Measurements from ENCODE around the gene UBE2N.

UBE2N gene

GRCh38 chr12:93375906-93376305, 65.8 kb downstream of the UBE2N start:
- Histone ChIP-seq H3K9me3 (ENCODE audit: control insufficient read depth, low read depth, low read length) (no peaks in the 10 kb centered on the region), H3K27me3 (ENCODE audit: control insufficient read depth, insufficient read depth, low read length) (no peaks in the 10 kb centered on the region), H3K4me1 (ENCODE audit: control insufficient read depth, low read depth, low read length) (peaks cover 37% of the 10 kb centered on the region), H3K9ac (ENCODE audit: low read length) (no peak overlapping the region), H3K4me3 (ENCODE audit: low read length) (no peak overlapping the region), H3K36me3 (ENCODE audit: control insufficient read depth, low read depth, low read length) (no peaks in the 10 kb centered on the region), H3K27ac (ENCODE audit: low read length) (no peak overlapping the region)

GRCh38 chr12:93373961-93374656, 67.6 kb downstream of the UBE2N start:
- Histone ChIP-seq H3K36me3 (ENCODE audit: control insufficient read depth, low read depth, low read length) (no peaks in the 10 kb centered on the region), H3K4me3 (ENCODE audit: low read length) (no peak overlapping the region), H3K9me3 (ENCODE audit: control insufficient read depth, low read depth, low read length) (no peaks in the 10 kb centered on the region), H3K9ac (ENCODE audit: low read length) (peak overlapping the region; percentile 4), H3K27me3 (ENCODE audit: control insufficient read depth, insufficient read depth, low read length) (no peaks in the 10 kb centered on the region), H3K4me1 (ENCODE audit: control insufficient read depth, low read depth, low read length) (peaks cover 29% of the 10 kb centered on the region), H3K27ac (ENCODE audit: low read length) (no peak overlapping the region)

DNA sequence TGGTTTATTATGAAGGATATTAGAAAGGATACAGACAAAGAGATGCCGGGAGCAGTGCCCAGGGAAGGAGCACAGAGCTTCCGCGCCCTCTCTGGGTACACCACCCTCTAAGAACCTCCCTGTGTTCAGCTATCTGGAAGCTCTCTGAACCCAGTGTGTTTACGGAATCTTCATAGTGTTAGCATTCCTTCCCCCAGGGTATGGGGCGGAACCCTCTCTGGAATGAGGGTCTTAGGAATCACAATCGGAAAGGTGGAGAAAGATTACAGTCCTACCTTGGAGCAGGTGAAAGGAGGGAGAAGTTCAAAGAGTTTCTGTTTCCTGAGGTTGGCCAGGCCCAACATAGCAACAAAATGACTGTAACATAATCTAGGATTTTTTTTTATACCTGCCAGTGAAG, 70.8 kb downstream of the UBE2N start:
- Histone ChIP-seq H3K9me3 (ENCODE audit: control insufficient read depth, low read depth, low read length) (no peaks in the 10 kb centered on the region), H3K27me3 (ENCODE audit: control insufficient read depth, insufficient read depth, low read length) (no peaks in the 10 kb centered on the region), H3K27ac (ENCODE audit: low read length) (no peak overlapping the region), H3K4me1 (ENCODE audit: control insufficient read depth, low read depth, low read length) (peaks cover 15% of the 10 kb centered on the region), H3K4me3 (ENCODE audit: low read length) (no peak overlapping the region), H3K9ac (ENCODE audit: low read length) (no peak overlapping the region), H3K36me3 (ENCODE audit: control insufficient read depth, low read depth, low read length) (no peaks in the 10 kb centered on the region)

DNA sequence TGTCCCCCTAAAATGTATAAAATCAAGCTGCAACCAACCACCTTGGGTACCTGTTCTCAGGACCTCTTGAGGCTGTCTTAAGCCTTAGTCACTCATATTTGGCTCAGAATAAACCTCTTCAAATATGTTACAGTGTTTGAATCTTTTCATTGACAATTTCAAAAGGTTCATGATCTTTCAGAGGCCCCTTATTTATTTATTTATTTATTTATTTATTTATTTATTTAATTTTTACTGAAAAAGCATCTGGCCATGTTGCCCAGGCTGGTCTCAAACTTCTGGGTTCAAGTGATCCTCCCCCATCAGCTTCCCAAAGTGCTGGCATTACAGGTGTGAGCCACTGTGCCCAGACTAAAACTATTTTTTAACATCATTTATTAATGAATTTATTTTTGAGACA, 72.2 kb downstream of the UBE2N start:
- H3K9ac ChIP-seq (ENCODE audit: low read length): no peak overlapping the region
- H3K27ac ChIP-seq (ENCODE audit: low read length): no peak overlapping the region
- peaks cover 14% of the 10 kb centered on the region for H3K4me1 ChIP-seq (ENCODE audit: control insufficient read depth, low read depth, low read length)
- no peak overlapping the region for H3K4me3 ChIP-seq (ENCODE audit: low read length)
- no peaks in the 10 kb centered on the region for H3K9me3 ChIP-seq (ENCODE audit: control insufficient read depth, low read depth, low read length)
- H3K27me3 ChIP-seq (ENCODE audit: control insufficient read depth, insufficient read depth, low read length): no peaks in the 10 kb centered on the region
- no peaks in the 10 kb centered on the region for H3K36me3 ChIP-seq (ENCODE audit: control insufficient read depth, low read depth, low read length)

DNA sequence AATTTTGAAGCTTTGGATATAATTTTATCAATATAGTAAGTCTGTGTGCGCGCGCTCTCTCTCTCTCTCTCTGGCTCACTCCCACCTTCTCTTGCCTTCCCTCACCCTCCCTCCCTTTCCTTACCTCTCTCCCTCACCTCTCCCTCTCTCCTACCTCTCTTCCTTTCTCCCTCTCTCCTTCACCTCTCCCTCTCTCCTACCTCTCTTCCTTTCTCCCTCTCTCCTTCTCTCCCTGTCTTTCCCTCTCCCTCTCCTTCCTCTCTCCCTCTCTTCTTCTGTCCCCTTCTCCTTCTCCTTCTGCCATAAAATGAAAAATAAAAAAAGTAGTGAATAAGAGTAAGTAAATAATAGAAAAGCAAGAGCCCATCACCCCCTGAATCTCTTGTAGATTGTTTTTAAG, 73.0 kb downstream of the UBE2N start:
- Histone ChIP-seq H3K4me1 (ENCODE audit: control insufficient read depth, low read depth, low read length) (peaks cover 7% of the 10 kb centered on the region), H3K4me3 (ENCODE audit: low read length) (no peak overlapping the region), H3K27me3 (ENCODE audit: control insufficient read depth, insufficient read depth, low read length) (no peaks in the 10 kb centered on the region), H3K27ac (ENCODE audit: low read length) (no peak overlapping the region), H3K9ac (ENCODE audit: low read length) (no peak overlapping the region), H3K36me3 (ENCODE audit: control insufficient read depth, low read depth, low read length) (no peaks in the 10 kb centered on the region), H3K9me3 (ENCODE audit: control insufficient read depth, low read depth, low read length) (no peaks in the 10 kb centered on the region)

DNA sequence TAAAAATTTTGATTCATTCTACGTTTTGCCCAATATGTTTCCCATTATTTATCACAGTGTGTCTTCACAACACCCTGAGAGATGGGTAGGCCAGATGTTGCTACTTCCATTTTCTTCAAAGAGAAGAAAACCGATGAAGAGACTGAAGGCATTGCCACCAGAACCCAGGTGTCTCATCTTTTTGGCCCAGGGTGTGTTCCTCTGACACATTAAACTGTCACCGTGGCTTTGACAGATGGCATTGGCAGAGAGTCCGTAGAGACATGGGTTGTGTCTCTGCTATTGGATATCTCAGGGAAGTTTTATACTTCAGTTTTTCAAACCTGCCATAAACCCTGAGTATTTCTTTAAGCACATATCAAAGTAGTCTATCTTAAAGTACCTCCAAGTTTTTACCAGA, 75.3 kb downstream of the UBE2N start:
- no peak overlapping the region for H3K9ac ChIP-seq (ENCODE audit: low read length)
- H3K4me1 ChIP-seq (ENCODE audit: control insufficient read depth, low read depth, low read length): peaks cover 5% of the 10 kb centered on the region
- H3K27me3 ChIP-seq (ENCODE audit: control insufficient read depth, insufficient read depth, low read length): no peaks in the 10 kb centered on the region
- H3K4me3 ChIP-seq (ENCODE audit: low read length): no peak overlapping the region
- no peak overlapping the region for H3K27ac ChIP-seq (ENCODE audit: low read length)
- no peaks in the 10 kb centered on the region for H3K36me3 ChIP-seq (ENCODE audit: control insufficient read depth, low read depth, low read length)
- H3K9me3 ChIP-seq (ENCODE audit: control insufficient read depth, low read depth, low read length): no peaks in the 10 kb centered on the region

DNA sequence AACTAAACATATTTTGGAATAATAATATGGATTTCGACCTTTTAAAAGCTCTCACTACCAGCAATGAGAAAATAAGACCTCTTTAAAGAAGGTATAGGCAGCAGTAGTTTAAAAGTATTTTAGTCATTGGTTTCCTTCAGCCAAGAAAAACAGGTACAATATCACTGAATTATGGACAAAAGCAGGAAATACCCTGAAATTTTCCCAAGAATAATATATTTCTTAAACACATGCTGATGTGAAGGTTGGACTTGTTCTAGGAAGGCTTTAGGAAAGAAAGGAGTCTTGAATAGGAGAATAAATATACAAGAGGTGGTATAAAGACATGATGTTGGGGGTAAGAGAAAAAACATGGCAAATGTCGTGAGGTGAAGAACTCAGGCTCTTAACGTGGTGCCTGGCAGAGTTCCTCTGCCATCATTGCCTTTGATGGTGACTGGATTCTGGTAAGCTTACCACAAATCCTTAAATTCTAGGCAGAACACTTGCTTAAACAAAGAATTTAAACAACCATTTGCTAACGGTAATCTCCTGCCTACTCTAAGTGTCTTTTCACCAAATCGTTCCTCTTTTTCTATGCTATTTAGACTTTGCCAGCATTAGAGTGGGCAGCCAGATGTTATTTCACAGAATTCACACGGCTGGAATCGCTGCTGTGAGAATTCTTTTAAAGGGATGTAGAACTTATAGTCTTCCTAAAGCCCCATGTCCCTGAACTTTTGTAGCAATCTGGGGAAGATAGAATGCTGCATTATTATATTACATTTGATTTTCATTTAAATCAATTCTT, 75.9 kb downstream of the UBE2N start:
- Histone ChIP-seq H3K27ac (ENCODE audit: low read length) (no peak overlapping the region), H3K4me3 (ENCODE audit: low read length) (no peak overlapping the region), H3K9me3 (ENCODE audit: control insufficient read depth, low read depth, low read length) (no peaks in the 10 kb centered on the region), H3K27me3 (ENCODE audit: control insufficient read depth, insufficient read depth, low read length) (no peaks in the 10 kb centered on the region), H3K36me3 (ENCODE audit: control insufficient read depth, low read depth, low read length) (no peaks in the 10 kb centered on the region), H3K4me1 (ENCODE audit: control insufficient read depth, low read depth, low read length) (peaks cover 5% of the 10 kb centered on the region), H3K9ac (ENCODE audit: low read length) (no peak overlapping the region)

- Histone ChIP-seq H3K4me3 (ENCODE audit: low read length) (no peak overlapping the region), H3K9ac (ENCODE audit: low read length) (no peak overlapping the region), H3K27me3 (ENCODE audit: control insufficient read depth, insufficient read depth, low read length) (no peaks in the 10 kb centered on the region), H3K9me3 (ENCODE audit: control insufficient read depth, low read depth, low read length) (no peaks in the 10 kb centered on the region), H3K36me3 (ENCODE audit: control insufficient read depth, low read depth, low read length) (no peaks in the 10 kb centered on the region), H3K27ac (ENCODE audit: low read length) (no peak overlapping the region), H3K4me1 (ENCODE audit: control insufficient read depth, low read depth, low read length) (no peaks in the 10 kb centered on the region)
Measured at GRCh38 chr12:93363841-93364297, 77.9 kb downstream of the UBE2N start.

DNA sequence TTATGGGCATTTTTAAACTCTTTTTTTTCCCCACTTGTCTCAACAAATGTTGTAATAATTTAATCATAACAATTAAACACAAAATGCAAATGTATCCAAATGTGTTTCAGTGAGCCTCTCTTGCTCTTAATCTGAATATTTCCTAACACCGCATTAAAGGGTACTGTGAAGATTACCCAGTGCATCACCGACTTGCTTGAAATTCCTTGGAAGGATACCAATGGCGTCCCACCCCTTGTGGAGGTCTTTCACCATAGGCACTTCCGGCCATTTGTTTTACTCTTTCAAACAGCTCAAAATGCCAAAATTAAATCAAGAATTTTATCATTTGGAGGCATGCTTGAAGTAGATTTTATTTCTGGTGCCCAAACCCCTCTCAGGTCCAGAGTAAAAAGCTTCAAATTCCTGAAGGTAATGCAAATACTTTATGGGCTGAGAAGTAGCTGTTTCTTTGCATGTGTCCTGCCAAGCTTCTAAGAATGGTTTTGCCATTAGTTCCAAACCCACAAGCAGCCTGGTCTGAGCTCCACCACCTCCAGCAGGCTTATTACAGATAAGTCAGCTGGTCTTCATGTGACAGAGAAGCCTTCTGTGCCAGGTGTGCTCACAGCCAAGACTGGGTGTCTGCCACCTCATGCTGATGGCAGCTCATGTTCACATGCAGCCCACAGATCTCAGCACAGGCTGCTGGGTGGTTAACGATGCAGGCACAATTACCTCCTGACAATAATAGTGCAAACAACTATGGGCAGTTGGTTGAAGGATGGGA, 80.4 kb downstream of the UBE2N start:
- Histone ChIP-seq H3K4me1 (ENCODE audit: control insufficient read depth, low read depth, low read length) (no peaks in the 10 kb centered on the region), H3K4me3 (ENCODE audit: low read length) (no peak overlapping the region), H3K36me3 (ENCODE audit: control insufficient read depth, low read depth, low read length) (no peaks in the 10 kb centered on the region), H3K27ac (ENCODE audit: low read length) (no peak overlapping the region), H3K9ac (ENCODE audit: low read length) (no peak overlapping the region), H3K27me3 (ENCODE audit: control insufficient read depth, insufficient read depth, low read length) (no peaks in the 10 kb centered on the region), H3K9me3 (ENCODE audit: control insufficient read depth, low read depth, low read length) (no peaks in the 10 kb centered on the region)

DNA sequence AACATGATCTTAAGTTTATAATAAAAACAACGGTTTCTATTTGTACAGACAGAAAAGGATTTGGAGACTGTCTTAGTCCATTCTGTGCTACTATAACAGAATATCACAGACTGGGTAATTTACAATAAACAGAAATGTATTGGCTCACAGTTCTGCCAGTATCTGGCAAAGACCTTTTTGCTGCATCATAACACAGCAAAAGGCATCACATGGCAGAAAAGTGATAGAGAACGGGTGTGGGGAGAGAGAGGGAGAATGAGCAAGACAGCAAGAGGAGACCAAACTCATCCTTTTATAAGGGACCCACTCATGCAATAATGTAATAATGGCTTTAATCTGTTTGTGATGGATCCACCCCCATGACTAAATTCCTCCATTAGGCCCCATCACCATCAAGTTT, 81.1 kb downstream of the UBE2N start:
- Histone ChIP-seq H3K27ac (ENCODE audit: low read length) (no peak overlapping the region), H3K4me1 (ENCODE audit: control insufficient read depth, low read depth, low read length) (no peaks in the 10 kb centered on the region), H3K9me3 (ENCODE audit: control insufficient read depth, low read depth, low read length) (no peaks in the 10 kb centered on the region), H3K9ac (ENCODE audit: low read length) (no peak overlapping the region), H3K36me3 (ENCODE audit: control insufficient read depth, low read depth, low read length) (no peaks in the 10 kb centered on the region), H3K27me3 (ENCODE audit: control insufficient read depth, insufficient read depth, low read length) (no peaks in the 10 kb centered on the region), H3K4me3 (ENCODE audit: low read length) (no peak overlapping the region)

- no peak overlapping the region for H3K27ac ChIP-seq (ENCODE audit: low read length)
- H3K9me3 ChIP-seq (ENCODE audit: control insufficient read depth, low read depth, low read length): no peaks in the 10 kb centered on the region
- no peak overlapping the region for H3K9ac ChIP-seq (ENCODE audit: low read length)
- no peak overlapping the region for H3K4me3 ChIP-seq (ENCODE audit: low read length)
- no peaks in the 10 kb centered on the region for H3K36me3 ChIP-seq (ENCODE audit: control insufficient read depth, low read depth, low read length)
- no peaks in the 10 kb centered on the region for H3K27me3 ChIP-seq (ENCODE audit: control insufficient read depth, insufficient read depth, low read length)
- no peaks in the 10 kb centered on the region for H3K4me1 ChIP-seq (ENCODE audit: control insufficient read depth, low read depth, low read length)
Measured at GRCh38 chr12:93358821-93359220, 82.9 kb downstream of the UBE2N start.
